Calu3 (cell line): ENCODE measurements around the gene PHF23. TPM values are rescaled to one million over a fixed set of nuclear protein-coding genes. Genes with fewer than 3 reads are reported as not detected.

Experiments used
- BruUV-seq: library from RNA; stranded (reverse); fragments of 400-500 nt; replicated peaks from 2 replicates; lab custom pipeline; 2021; lab: Mats Ljungman, UMichigan
- CTCF ChIA-PET: fragments of 300-600 bp; sonication (Branson Sonifier 250); formaldehyde crosslinking; loops from one replicate; lab custom pipeline; 2022; ENCODE audit warnings: antibody characterized with exemption; lab: Charles Lee
- DNase-seq: peaks from one replicate; pipeline ENCODE4 v3.0.0; 2022
- H3K27ac Mint-ChIP-seq: one replicate; pipeline ENCODE4 v1.8.0; 2022; ENCODE audit warnings: mixed read lengths; ENCODE audit not compliant: unreplicated experiment
- H3K27me3 Mint-ChIP-seq: one replicate; pipeline ENCODE4 v1.8.0; 2022; ENCODE audit warnings: mixed read lengths; ENCODE audit not compliant: unreplicated experiment
- H3K36me3 Mint-ChIP-seq: one replicate; pipeline ENCODE4 v1.8.0; 2022; ENCODE audit warnings: mild to moderate bottlenecking, moderate library complexity, mixed read lengths; ENCODE audit not compliant: insufficient read depth, unreplicated experiment
- H3K4me1 Mint-ChIP-seq: one replicate; pipeline ENCODE4 v1.8.0; 2022; ENCODE audit warnings: mild to moderate bottlenecking, low read depth, mixed read lengths; ENCODE audit not compliant: unreplicated experiment
- H3K4me3 Mint-ChIP-seq: one replicate; pipeline ENCODE4 v1.8.0; 2022; ENCODE audit warnings: mild to moderate bottlenecking, low read depth, moderate library complexity, mixed read lengths; ENCODE audit not compliant: unreplicated experiment
- H3K9me3 Mint-ChIP-seq: one replicate; pipeline ENCODE4 v1.8.0; 2022; ENCODE audit warnings: low read depth, mixed read lengths; ENCODE audit not compliant: unreplicated experiment
- intact Hi-C: fragments of 100-400 bp; cut with micrococcal nuclease; formaldehyde crosslinking; loops from one replicate; pipeline ENCODE4 v1.10.0; 2022; ENCODE audit not compliant: unreplicated experiment
- total RNA-seq: library from RNA; stranded (reverse); gene quantifications from 2 replicates; pipeline ENCODE4 v1.2.3, GENCODE V29; 2022
- TF ChIP-seq, protein P1 (sequence below): fragments of 200-600 bp; IDR thresholded peaks from one replicate; pipeline ENCODE4 v1.8.0; 2022; ENCODE audit warnings: antibody characterized with exemption; ENCODE audit not compliant: unreplicated experiment

PHF23 gene
- total RNA-seq, 1 experiment from 2014 or later, result 30.2 TPM

DNA sequence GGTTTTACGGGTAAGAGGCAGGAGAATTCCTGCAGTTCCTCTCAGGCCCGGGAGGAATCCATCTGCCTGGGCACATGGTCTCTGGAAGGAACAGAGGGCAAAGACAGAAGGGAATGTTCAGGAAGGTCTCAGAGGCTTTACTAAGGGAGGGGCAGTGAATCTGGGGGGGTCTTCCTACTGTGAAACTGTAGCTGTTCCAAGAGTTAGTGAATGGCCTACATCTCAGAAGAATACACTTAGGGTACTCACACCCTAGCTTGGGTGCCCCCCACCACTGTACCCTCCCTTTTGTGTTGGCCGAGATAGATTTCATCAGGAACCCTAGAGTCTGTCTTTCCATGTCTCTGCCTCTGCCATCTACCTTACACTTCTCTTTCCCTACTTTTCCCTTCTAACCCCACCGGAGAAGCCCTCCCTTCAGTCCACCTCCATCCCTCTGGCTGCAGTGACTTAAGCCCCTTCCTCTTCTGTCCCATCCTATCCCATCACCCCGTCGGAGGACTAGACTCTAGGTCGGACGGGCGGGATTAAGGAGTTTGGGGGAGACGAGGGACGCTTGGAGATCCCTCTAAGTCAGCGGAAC, 19.9 kb downstream of the PHF23 start:
- no TSS peak for BruUV-seq
- Mint-ChIP-seq H3K27me3 (peaks cover 15% of the 10 kb centered on the region), H3K36me3 (peaks cover 51% of the 10 kb centered on the region), H3K27ac (peak overlapping the region; percentile 94), H3K9me3 (no peaks in the 10 kb centered on the region), H3K4me3 (peak overlapping the region; percentile 96), H3K4me1 (peaks cover 4% of the 10 kb centered on the region)
- CTCF ChIA-PET, result interaction anchor here (1.3 kb wide), 1 partner anchor 15 kb away, joined by 3 read pairs; the partner anchor contains the start of gene DVL2
- no peak for DNase-seq
- intact Hi-C loops, result no loop called here
- TF ChIP-seq, protein P1, sequence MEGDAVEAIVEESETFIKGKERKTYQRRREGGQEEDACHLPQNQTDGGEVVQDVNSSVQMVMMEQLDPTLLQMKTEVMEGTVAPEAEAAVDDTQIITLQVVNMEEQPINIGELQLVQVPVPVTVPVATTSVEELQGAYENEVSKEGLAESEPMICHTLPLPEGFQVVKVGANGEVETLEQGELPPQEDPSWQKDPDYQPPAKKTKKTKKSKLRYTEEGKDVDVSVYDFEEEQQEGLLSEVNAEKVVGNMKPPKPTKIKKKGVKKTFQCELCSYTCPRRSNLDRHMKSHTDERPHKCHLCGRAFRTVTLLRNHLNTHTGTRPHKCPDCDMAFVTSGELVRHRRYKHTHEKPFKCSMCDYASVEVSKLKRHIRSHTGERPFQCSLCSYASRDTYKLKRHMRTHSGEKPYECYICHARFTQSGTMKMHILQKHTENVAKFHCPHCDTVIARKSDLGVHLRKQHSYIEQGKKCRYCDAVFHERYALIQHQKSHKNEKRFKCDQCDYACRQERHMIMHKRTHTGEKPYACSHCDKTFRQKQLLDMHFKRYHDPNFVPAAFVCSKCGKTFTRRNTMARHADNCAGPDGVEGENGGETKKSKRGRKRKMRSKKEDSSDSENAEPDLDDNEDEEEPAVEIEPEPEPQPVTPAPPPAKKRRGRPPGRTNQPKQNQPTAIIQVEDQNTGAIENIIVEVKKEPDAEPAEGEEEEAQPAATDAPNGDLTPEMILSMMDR, result no peak

DNA sequence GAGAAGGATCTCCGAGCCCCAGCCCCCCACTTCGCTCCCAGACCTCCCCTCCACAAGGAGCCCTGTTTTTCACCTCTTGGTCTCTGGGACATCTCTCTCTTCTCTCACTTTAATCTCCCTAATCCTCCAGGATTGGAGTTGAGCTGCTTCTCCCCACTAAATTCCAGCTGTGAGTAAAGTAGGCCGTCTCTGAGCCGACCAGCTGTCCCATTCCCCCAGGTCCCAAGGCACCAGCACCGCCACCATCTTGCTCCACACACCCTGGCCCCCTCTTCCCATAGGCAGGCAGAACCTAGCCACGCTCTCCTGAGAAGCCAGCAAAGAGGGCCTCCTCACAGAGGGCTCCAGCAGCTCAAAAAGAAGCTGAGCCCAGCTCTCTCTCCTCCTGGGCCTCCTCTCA, 20.5 kb downstream of the PHF23 start:
- intact Hi-C loops, result no loop called here
- CTCF ChIA-PET, result interaction anchor here (1.3 kb wide), 1 partner anchor 16 kb away, joined by 3 read pairs; the partner anchor contains the start of gene DVL2
- H3K27me3 Mint-ChIP-seq, result peaks cover 21% of the 10 kb centered on the region
- H3K4me1 Mint-ChIP-seq, result peaks cover 10% of the 10 kb centered on the region
- no peaks in the 10 kb centered on the region for H3K9me3 Mint-ChIP-seq
- peak overlapping the region; percentile 52 for H3K27ac Mint-ChIP-seq
- peak overlapping the region; percentile 96 for H3K4me3 Mint-ChIP-seq
- H3K36me3 Mint-ChIP-seq, result peaks cover 53% of the 10 kb centered on the region
- no peak for DNase-seq
- TF ChIP-seq, protein P1, result no peak
- no TSS peak for BruUV-seq

DNA sequence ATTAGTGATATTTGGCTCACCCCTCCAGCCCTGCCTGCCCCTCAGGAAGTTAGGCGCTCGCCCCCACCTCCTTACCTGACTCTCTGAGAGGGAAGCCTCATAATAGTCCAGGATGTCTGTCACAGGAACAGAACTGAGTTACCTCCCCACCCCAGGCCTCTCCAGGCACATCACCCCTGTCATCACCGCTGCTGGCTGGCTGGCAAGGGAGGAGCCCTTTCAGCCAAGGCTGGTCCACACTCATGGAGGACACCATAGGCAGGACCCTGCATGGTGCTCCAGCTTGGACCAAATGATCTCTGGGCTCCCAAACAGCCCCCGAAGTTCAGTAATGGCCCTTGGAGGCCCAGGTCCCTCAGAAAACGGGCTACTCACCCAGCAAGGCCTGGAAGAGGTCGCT, 21.1 kb downstream of the PHF23 start:
- Mint-ChIP-seq H3K4me1 (peaks cover 16% of the 10 kb centered on the region), H3K36me3 (peaks cover 52% of the 10 kb centered on the region), H3K4me3 (peak overlapping the region; percentile 96), H3K27me3 (peaks cover 27% of the 10 kb centered on the region), H3K9me3 (no peaks in the 10 kb centered on the region), H3K27ac (no peak overlapping the region)
- BruUV-seq, result no TSS peak
- CTCF ChIA-PET, result no interaction called here
- TF ChIP-seq, protein P1, result no peak
- intact Hi-C loops, result no loop called here
- no peak for DNase-seq

DNA sequence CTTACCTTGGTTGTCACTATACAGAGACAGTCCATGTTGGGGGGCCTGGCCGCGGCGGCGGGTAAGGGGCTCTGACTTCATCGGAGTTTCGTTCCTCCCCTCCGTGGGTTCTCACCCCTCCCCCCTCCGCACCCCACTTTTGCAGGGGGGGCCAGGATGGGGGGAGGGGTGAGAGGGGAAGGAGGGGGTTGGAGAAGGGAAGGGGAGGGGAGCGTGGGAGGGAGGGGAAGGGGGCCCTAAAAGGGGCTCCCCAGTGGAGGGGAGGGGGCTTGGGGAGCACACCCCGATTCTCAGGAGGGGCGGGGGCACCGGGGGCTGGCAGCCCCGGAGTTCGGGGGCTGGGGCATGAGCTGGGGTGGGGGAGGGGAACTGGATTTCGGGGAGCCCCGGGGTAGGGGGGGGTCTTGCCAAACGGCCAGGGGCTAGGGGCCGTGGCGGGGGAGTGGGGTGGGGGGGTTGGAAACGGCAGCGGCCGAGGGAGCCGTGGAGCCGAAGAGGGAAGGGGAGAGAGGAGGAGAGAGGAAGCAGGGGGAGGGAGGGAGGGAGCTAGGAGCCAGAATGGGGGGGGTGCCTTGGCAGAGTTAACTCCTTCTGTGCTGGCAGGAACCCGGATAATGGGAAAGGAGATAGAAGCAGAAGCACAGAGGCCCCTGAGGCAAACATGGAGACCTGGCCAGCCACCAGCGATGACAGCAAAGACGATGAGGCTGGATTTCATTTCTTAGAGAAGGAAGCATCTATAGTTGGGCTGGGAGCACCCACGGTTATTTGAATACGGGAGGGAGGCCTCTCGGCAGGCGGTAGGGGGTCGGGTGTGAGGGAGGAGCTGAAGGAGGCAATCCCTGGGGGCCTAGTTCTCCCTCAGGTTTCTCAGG, 21.9 kb downstream of the PHF23 start:
- Mint-ChIP-seq H3K27ac (no peak overlapping the region), H3K36me3 (peaks cover 44% of the 10 kb centered on the region), H3K9me3 (no peaks in the 10 kb centered on the region), H3K4me3 (no peak overlapping the region), H3K27me3 (peaks cover 35% of the 10 kb centered on the region), H3K4me1 (peaks cover 17% of the 10 kb centered on the region)
- CTCF ChIA-PET, result no interaction called here
- BruUV-seq, result no TSS peak
- intact Hi-C loops, result no loop called here
- TF ChIP-seq, protein P1, result no peak
- DNase-seq, result no peak
